NB4 (cell line): ENCODE measurements around the gene MVD.

Experiments used
- DNase-seq: peaks from one replicate; pipeline ENCODE4 v3.0.0; 2010; ENCODE audit warnings: low read depth
- H3K4me3 ChIP-seq: one replicate; pipeline ENCODE4 v1.5.1; 2011; ENCODE audit warnings: mild to moderate bottlenecking, low read depth, low read length, moderate library complexity
- CTCF ChIP-seq: IDR thresholded peaks from one replicate; pipeline ENCODE4 v1.5.1; 2012; ENCODE audit warnings: low read depth, low read length
- MAX ChIP-seq: IDR thresholded peaks from 2 replicates; pipeline ENCODE4 v1.6.1; 2011; ENCODE audit warnings: low read depth, low read length
- MYC ChIP-seq: IDR thresholded peaks from 2 replicates; pipeline ENCODE4 v1.6.1; 2011; ENCODE audit warnings: low read depth, low read length
- POLR2A ChIP-seq: IDR thresholded peaks from 2 replicates; pipeline ENCODE4 v1.6.1; 2011; ENCODE audit warnings: mild to moderate bottlenecking; ENCODE audit not compliant: insufficient read length; ENCODE audit errors: extremely low read depth

Gene MVD

GRCh38 chr16:88653596-88654362 is 9.1 kb downstream of the MVD start:
- no peak for TF ChIP-seq MAX
- TF ChIP-seq MYC = no peak
- no peak for TF ChIP-seq CTCF
- no peak for TF ChIP-seq POLR2A
- no peak for DNase-seq
- no peak overlapping the region for H3K4me3 ChIP-seq

GRCh38 chr16:88653101-88653500 is 9.8 kb downstream of the MVD start:
- no peak for DNase-seq
- no peak overlapping the region for H3K4me3 ChIP-seq
- no peak for TF ChIP-seq CTCF
- TF ChIP-seq POLR2A = no peak
- TF ChIP-seq MAX = no peak
- no peak for TF ChIP-seq MYC

GRCh38 chr16:88652762-88653063 is 10.2 kb downstream of the MVD start:
- no peak for DNase-seq
- H3K4me3 ChIP-seq = no peak overlapping the region
- no peak for TF ChIP-seq CTCF
- no peak for TF ChIP-seq POLR2A
- TF ChIP-seq MAX = no peak
- TF ChIP-seq MYC = no peak

- H3K4me3 ChIP-seq = no peak overlapping the region
- DNase-seq = no peak
These were observed 10.7 kb downstream of the MVD start for GRCh38 chr16:88651989-88652761.

GRCh38 chr16:88651276-88651988 is 11.5 kb downstream of the MVD start:
- peak; percentile 91 for DNase-seq
- TF ChIP-seq MAX (no peak; the same call in 1 of the 2 replicates), CTCF (no peak), POLR2A (no peak), MYC (no peak)
- peak overlapping the region; percentile 57 for H3K4me3 ChIP-seq

More at GRCh38 chr16:88651989-88652761, 10.7 kb downstream of the MVD start:
- TF ChIP-seq MAX (no peak), CTCF (no peak), POLR2A (no peak), MYC (no peak)
